GM12878 (cell line): Measurements from ENCODE around the gene TAB2. TPM values are rescaled to one million over a fixed set of nuclear protein-coding genes. Genes with fewer than 3 reads are reported as not detected.

Experiments used
- CHD1 ChIP-seq: IDR thresholded peaks from 2 replicates; pipeline ENCODE4 v1.6.1; 2012; ENCODE audit warnings: low read depth, low read length, improper control_type of control experiment
- ELK1 ChIP-seq: IDR thresholded peaks from 2 replicates; pipeline ENCODE4 v1.6.1; 2012; ENCODE audit warnings: low read depth, low read length, improper control_type of control experiment
- FOXM1 ChIP-seq: IDR thresholded peaks from 2 replicates; pipeline ENCODE4 v1.6.1; 2012; ENCODE audit warnings: low read depth, mild to moderate bottlenecking, inconsistent platforms, low read length, moderate library complexity
- MTA2 ChIP-seq: fragments of 450-650 bp; IDR thresholded peaks from 2 replicates; pipeline ENCODE4 v1.6.1; 2016; ENCODE audit warnings: low read depth, mild to moderate bottlenecking, moderate library complexity
- SPI1 ChIP-seq: IDR thresholded peaks from 2 replicates; pipeline ENCODE4 v1.6.1; 2011; ENCODE audit warnings: low read depth, mild to moderate bottlenecking, low read length, moderate library complexity, borderline replicate concordance; ENCODE audit not compliant: insufficient read depth
- TCF7 ChIP-seq: IDR thresholded peaks from 2 replicates; pipeline ENCODE4 v1.6.1; 2014; ENCODE audit warnings: antibody characterized with exemption, borderline replicate concordance
- ZBTB4 ChIP-seq: fragments of 450-650 bp; formaldehyde crosslinking; IDR thresholded peaks from 2 replicates; pipeline ENCODE4 v1.4.0; 2022; ENCODE audit warnings: mild to moderate bottlenecking, moderate library complexity
- polyA plus RNA-seq, 11 experiments: library from polyadenylated mRNA; depleted of rRNA in 4 of 11; unstranded in 6 of 11; stranded (reverse) in 5 of 11; fragments of >200 nt; fragmentation: Nextera tagmentation in 4 of 11; fragmentation: Illumina TruSeq in 1 of 11; extraction: Ambion mirVana in 4 of 11; extraction: Trizol in 1 of 11; gene quantifications; 1 replicate in 1 of 11; 2 replicates in 10 of 11; pipeline versions ENCODE4 v1.2.1 to v1.2.3, GENCODE V29; 2011 to 2016; ENCODE audit warnings: inconsistent platforms in 2 of 11, missing spikeins in 2 of 11, low read depth in 1 of 11
- total RNA-seq, 4 experiments: library from RNA; depleted of rRNA in 3 of 4; stranded (reverse); fragments of >200 nt in 3 of 4; fragmentation: Illumina TruSeq in 1 of 4; extraction: Trizol in 1 of 4; gene quantifications; 2 replicates each; pipeline versions ENCODE4 v1.2.1 to v1.2.3, GENCODE V29; 2013 to 2021

TAB2 gene
- total and polyA plus RNA-seq, 10 of the 15 experiments (the other 5 are each of a cell fraction or from before 2014, with no cell fraction given), result 8.9 to 66.3 (median 23.0) TPM

DNA sequence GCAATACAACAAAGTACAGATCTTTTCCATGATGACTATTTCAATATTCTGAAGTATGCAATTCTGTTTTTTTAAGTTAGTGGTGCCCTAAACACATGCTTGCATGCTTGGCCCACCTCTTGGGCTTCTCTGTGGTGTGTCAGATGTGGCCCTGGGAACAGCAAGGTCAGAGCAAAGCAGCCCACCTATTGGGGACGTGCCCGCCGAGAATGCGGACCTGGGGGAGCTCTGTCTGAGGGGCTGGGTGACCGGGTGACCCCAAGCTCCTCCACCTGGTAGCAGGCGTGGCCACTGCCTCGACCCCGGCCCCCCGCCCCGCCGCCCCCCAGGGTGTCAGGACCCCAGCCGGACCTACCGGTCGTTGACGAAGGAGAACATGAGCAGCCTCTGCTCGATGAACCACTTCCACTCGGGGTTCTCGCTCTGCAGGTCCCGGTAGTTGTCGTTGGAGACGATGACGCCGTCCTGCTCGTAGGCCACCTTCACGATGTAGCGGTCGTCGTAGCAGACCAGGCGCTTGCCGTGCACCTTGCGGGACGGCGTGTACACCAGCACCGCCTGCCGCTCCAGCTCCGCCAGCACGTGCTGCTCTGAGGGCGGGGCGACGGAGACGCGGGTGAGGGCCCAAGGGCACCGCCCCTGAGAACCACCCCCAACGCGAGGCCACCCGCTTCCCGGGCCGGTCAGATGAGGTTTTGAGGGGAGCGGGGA lies 139.0 kb downstream of the TAB2 start (continued):
- TF ChIP-seq ELK1 (no peak), TCF7 (no peak), CHD1 (no peak), ZBTB4 (CRISPR knock-in tag) (no peak), MTA2 (no peak), FOXM1 (no peak), SPI1 (no peak)
